ENCODE results near the gene MTHFD2. TPM values are rescaled to one million over a fixed set of nuclear protein-coding genes. Genes with fewer than 3 reads are reported as not detected.

The MTHFD2 gene
- polyA plus RNA-seq, 1 of the 3 experiments (the other 2 are of a cell fraction), result 68.6 TPM

DNA sequence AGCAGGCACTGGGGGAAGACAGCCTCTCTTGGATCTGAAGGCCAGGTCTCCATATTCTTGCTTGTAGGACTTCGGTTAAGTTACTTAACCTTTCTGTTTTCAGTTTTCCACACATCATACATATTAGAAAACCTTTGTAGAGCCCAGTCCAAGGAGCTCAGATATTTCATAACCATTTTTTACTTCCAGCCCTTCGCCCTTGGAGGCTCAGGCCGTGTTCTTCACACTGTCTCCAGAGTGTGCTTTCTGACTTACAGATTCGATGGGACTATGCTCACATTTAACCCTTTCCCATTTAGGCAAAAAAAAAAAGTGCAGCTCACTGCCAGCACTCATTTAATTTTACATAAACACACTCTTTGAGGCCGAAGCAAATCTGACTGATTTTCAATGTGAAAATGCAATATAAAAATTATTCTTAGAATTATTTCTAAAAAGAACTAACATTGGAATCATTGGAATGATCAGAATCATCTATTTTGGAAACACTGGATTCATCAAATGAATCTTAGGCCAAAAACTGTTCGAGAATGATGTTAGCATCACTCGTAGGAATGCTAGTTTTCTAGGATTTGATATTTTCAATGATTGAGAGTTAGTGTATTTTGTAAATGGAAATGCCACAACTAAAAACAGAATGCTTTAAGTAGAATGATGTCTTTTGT, 55.0 kb downstream of the MTHFD2 start:
- TF ChIP-seq, protein P1, sequence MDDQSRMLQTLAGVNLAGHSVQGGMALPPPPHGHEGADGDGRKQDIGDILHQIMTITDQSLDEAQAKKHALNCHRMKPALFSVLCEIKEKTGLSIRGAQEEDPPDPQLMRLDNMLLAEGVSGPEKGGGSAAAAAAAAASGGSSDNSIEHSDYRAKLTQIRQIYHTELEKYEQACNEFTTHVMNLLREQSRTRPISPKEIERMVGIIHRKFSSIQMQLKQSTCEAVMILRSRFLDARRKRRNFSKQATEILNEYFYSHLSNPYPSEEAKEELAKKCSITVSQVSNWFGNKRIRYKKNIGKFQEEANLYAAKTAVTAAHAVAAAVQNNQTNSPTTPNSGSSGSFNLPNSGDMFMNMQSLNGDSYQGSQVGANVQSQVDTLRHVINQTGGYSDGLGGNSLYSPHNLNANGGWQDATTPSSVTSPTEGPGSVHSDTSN (IDR thresholded peaks at IDR 0.05), result no peak
- TF ChIP-seq RAD21 (IDR thresholded peaks at IDR 0.05; ENCODE audit: low read length), result no peak
- no peak for TF ChIP-seq REST (IDR thresholded peaks at IDR 0.05; ENCODE audit: low read depth, low read length)
- TF ChIP-seq MEF2A (IDR thresholded peaks at IDR 0.05; ENCODE audit: borderline replicate concordance, low read depth), result no peak
- TF ChIP-seq IRF3 (IDR thresholded peaks at IDR 0.05; ENCODE audit: low read depth, low read length), result no peak
- TF ChIP-seq EZH2phosphoT487 (IDR thresholded peaks at IDR 0.05; ENCODE audit: borderline replicate concordance, low read depth), result no peak
- no peak overlapping the region for H3K27ac ChIP-seq (ENCODE audit: low read depth in 2 of 2, low read length in 1 of 2)
- no peaks in the 10 kb centered on the region for H3K79me2 ChIP-seq (ENCODE audit: insufficient read depth)
- no peaks in the 10 kb centered on the region for H4K20me1 ChIP-seq (ENCODE audit: insufficient read depth)
- H2AFZ ChIP-seq (ENCODE audit: low read depth), result no peak overlapping the region
- no peaks in the 10 kb centered on the region for H3K9me3 ChIP-seq
- no peaks in the 10 kb centered on the region for H3K4me1 ChIP-seq (ENCODE audit: control insufficient read depth in 1 of 2, insufficient read depth in 2 of 2, low read depth in 1 of 2, low read length in 1 of 2)
- WGBS (ENCODE audit: low lambda C conversion rate), result 75% methylated on average over 7 of the region's 7 CpGs
- H3K27me3 ChIP-seq (ENCODE audit: insufficient read depth), result no peaks in the 10 kb centered on the region
- H3K36me3 ChIP-seq (replicated peaks in 1 of 2; ENCODE audit: control insufficient read depth in 1 of 2, insufficient read depth in 2 of 2, low read length in 1 of 2), result no peaks in the 10 kb centered on the region
- no peak overlapping the region for H3K4me2 ChIP-seq
- no peak for DNase-seq
- no peaks in the 10 kb centered on the region for H3F3A ChIP-seq (replicated peaks; ENCODE audit: insufficient read depth)
- no peak overlapping the region for H3K9ac ChIP-seq
- CTCF ChIA-PET, result interaction anchor here (1.0 to 7.0 kb wide), 2 partner anchors 82 to 429 kb away, joined by 3 to 125 read pairs; no protein-coding TSS in a partner anchor
- POLR2A ChIA-PET, result interaction anchor here (1.2 kb wide), 1 partner anchor 15 kb away, joined by 4 read pairs; no protein-coding TSS in a partner anchor
- no peak overlapping the region for H3K4me3 ChIP-seq (ENCODE audit: low read depth in 2 of 2, low read length in 1 of 2)
- H3K9me2 ChIP-seq, result no peaks in the 10 kb centered on the region

DNA sequence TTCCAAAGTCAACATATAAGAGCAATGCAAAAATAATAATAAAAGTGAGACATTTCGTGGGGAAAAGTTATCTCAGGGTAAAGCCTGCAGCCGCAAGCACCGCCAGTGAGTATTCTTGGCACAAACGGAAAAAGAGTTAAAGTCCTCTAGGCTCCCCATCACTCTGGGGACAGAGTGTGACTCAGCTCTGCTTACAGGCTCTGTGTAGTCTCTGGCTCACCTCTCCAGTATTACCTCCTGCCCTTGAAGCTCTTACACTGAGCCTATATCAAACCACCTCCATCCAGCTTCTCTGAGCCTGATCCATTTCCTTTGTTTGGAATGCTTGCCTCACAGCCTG, 55.5 kb downstream of the MTHFD2 start:
- Histone ChIP-seq H3K9me2 (no peaks in the 10 kb centered on the region), H3K79me2 (ENCODE audit: insufficient read depth) (no peaks in the 10 kb centered on the region), H3F3A (replicated peaks; ENCODE audit: insufficient read depth) (no peaks in the 10 kb centered on the region), H3K4me3 (ENCODE audit: low read depth in 2 of 2, low read length in 1 of 2) (no peak overlapping the region), H3K27me3 (ENCODE audit: insufficient read depth) (no peaks in the 10 kb centered on the region), H3K36me3 (replicated peaks in 1 of 2; ENCODE audit: control insufficient read depth in 1 of 2, insufficient read depth in 2 of 2, low read length in 1 of 2) (no peaks in the 10 kb centered on the region), H2AFZ (ENCODE audit: low read depth) (no peak overlapping the region), H3K27ac (ENCODE audit: low read depth in 2 of 2, low read length in 1 of 2) (no peak overlapping the region), H4K20me1 (ENCODE audit: insufficient read depth) (no peaks in the 10 kb centered on the region), H3K4me2 (no peak overlapping the region), H3K4me1 (ENCODE audit: control insufficient read depth in 1 of 2, insufficient read depth in 2 of 2, low read depth in 1 of 2, low read length in 1 of 2) (no peaks in the 10 kb centered on the region), H3K9me3 (no peaks in the 10 kb centered on the region), H3K9ac (no peak overlapping the region)
- WGBS (ENCODE audit: low lambda C conversion rate), result 79% methylated on average over 4 of the region's 4 CpGs
- POLR2A ChIA-PET, result interaction anchor here (1.2 kb wide), 1 partner anchor 15 kb away, joined by 4 read pairs; no protein-coding TSS in a partner anchor
- CTCF ChIA-PET, result interaction anchor here (7.0 kb wide), 1 partner anchor 81 kb away, joined by 125 read pairs; no protein-coding TSS in a partner anchor
- no peak for TF ChIP-seq JUND (IDR thresholded peaks at IDR 0.05)
- no peak for TF ChIP-seq REST (IDR thresholded peaks at IDR 0.05; ENCODE audit: low read depth, low read length)
- TF ChIP-seq, protein P1 (IDR thresholded peaks at IDR 0.05), result no peak
- DNase-seq, result no peak
